ENCODE results near the gene CPLX1. TPM values are rescaled to one million over a fixed set of nuclear protein-coding genes. Genes with fewer than 3 reads are reported as not detected.

The CPLX1 gene
- total RNA-seq, 2 donors from 2014 or later: 1.0 to 1.9 TPM

GRCh38 chr4:766152-766515 lies 59.8 kb downstream of the CPLX1 start:
- Mint-ChIP-seq H3K4me3 (no peak overlapping the region), H3K4me1 (peaks cover 10% of the 10 kb centered on the region), H3K36me3 (ENCODE audit: low read depth) (peaks cover 82% of the 10 kb centered on the region), H3K27me3 (ENCODE audit: insufficient read depth) (no peaks in the 10 kb centered on the region), H3K9me3 (peaks cover 7% of the 10 kb centered on the region), H3K27ac (no peak overlapping the region)
- no peak for DNase-seq
- 91 to 93% methylated on average over 7 of the region's 7 CpGs for WGBS, 2 experiments (ENCODE audit: insufficient coverage in 1 of 2, insufficient read length in 1 of 2)
- Histone ChIP-seq H3K4me1 (ENCODE audit: control insufficient read depth, insufficient read depth, low read length) (no peaks in the 10 kb centered on the region), H3K4me3 (ENCODE audit: low read length) (no peak overlapping the region), H3K27ac (ENCODE audit: low read depth, low read length) (no peak overlapping the region), H3K36me3 (ENCODE audit: control insufficient read depth, insufficient read depth, low read length) (peaks cover 68% of the 10 kb centered on the region), H3K9me3 (ENCODE audit: control insufficient read depth, low read length) (peaks cover 6% of the 10 kb centered on the region), H3K9ac (ENCODE audit: extremely low read depth, low read length, poor library complexity, severe bottlenecking) (no peak overlapping the region), H3K27me3 (ENCODE audit: control insufficient read depth, insufficient read depth, low read length, poor library complexity, severe bottlenecking) (no peaks in the 10 kb centered on the region)
- TF ChIP-seq CTCF (conservative IDR thresholded peaks at IDR 0.05): no peak

GRCh38 chr4:764405-765169 lies 61.3 kb downstream of the CPLX1 start:
- Mint-ChIP-seq H3K27me3 (ENCODE audit: insufficient read depth) (no peaks in the 10 kb centered on the region), H3K4me3 (no peak overlapping the region), H3K27ac (peak overlapping the region; percentile 52), H3K9me3 (peaks cover 11% of the 10 kb centered on the region), H3K36me3 (ENCODE audit: low read depth) (peaks cover 84% of the 10 kb centered on the region), H3K4me1 (peaks cover 9% of the 10 kb centered on the region)
- no peaks in the 10 kb centered on the region for H3K27me3 ChIP-seq (ENCODE audit: control insufficient read depth, insufficient read depth, low read length, poor library complexity, severe bottlenecking)
- no peak for TF ChIP-seq CTCF (conservative IDR thresholded peaks at IDR 0.05)
- H3K27ac ChIP-seq (ENCODE audit: low read depth, low read length): no peak overlapping the region
- H3K4me1 ChIP-seq (ENCODE audit: control insufficient read depth, insufficient read depth, low read length): no peaks in the 10 kb centered on the region
- DNase-seq: no peak
- 92 to 100% methylated on average over 11 to 16 of the region's 16 CpGs for WGBS, 2 experiments (ENCODE audit: insufficient coverage in 1 of 2, insufficient read length in 1 of 2)
- peaks cover 70% of the 10 kb centered on the region for H3K36me3 ChIP-seq (ENCODE audit: control insufficient read depth, insufficient read depth, low read length)
- H3K4me3 ChIP-seq (ENCODE audit: low read length): no peak overlapping the region
- peaks cover 6% of the 10 kb centered on the region for H3K9me3 ChIP-seq (ENCODE audit: control insufficient read depth, low read length)
- no peak overlapping the region for H3K9ac ChIP-seq (ENCODE audit: extremely low read depth, low read length, poor library complexity, severe bottlenecking)

GRCh38 chr4:763922-764321 lies 62.0 kb downstream of the CPLX1 start:
- peaks cover 79% of the 10 kb centered on the region for H3K36me3 Mint-ChIP-seq (ENCODE audit: low read depth)
- Histone ChIP-seq H3K27me3 (ENCODE audit: control insufficient read depth, insufficient read depth, low read length, poor library complexity, severe bottlenecking) (no peaks in the 10 kb centered on the region), H3K36me3 (ENCODE audit: control insufficient read depth, insufficient read depth, low read length) (peaks cover 65% of the 10 kb centered on the region), H3K9me3 (ENCODE audit: control insufficient read depth, low read length) (peaks cover 6% of the 10 kb centered on the region), H3K4me1 (ENCODE audit: control insufficient read depth, insufficient read depth, low read length) (no peaks in the 10 kb centered on the region), H3K4me3 (ENCODE audit: low read length) (no peak overlapping the region), H3K9ac (ENCODE audit: extremely low read depth, low read length, poor library complexity, severe bottlenecking) (no peak overlapping the region), H3K27ac (ENCODE audit: low read depth, low read length) (no peak overlapping the region)
- no peaks in the 10 kb centered on the region for H3K27me3 Mint-ChIP-seq (ENCODE audit: insufficient read depth)
- no peak overlapping the region for H3K27ac Mint-ChIP-seq
- H3K4me3 Mint-ChIP-seq: no peak overlapping the region
- H3K4me1 Mint-ChIP-seq: peaks cover 8% of the 10 kb centered on the region
- TF ChIP-seq CTCF (conservative IDR thresholded peaks at IDR 0.05): no peak
- no peak for DNase-seq
- 91 to 96% methylated on average over 9 to 11 of the region's 11 CpGs for WGBS, 2 experiments (ENCODE audit: insufficient coverage in 1 of 2, insufficient read length in 1 of 2)
- H3K9me3 Mint-ChIP-seq: peaks cover 11% of the 10 kb centered on the region
